Urinary bladder (tissue), 4 donors: ENCODE results near the gene TMEM255A. TPM values are rescaled to one million over a fixed set of nuclear protein-coding genes. Genes with fewer than 3 reads are reported as not detected.

ENCODE experiments used
- DNase-seq: peaks from one replicate; pipeline ENCODE4 v3.0.0-alpha.2; 2015; ENCODE audit errors: extremely low spot score
- H3K27ac ChIP-seq: one replicate; pipeline ENCODE4 v1.5.1; 2013; ENCODE audit warnings: low read depth, mild to moderate bottlenecking, moderate library complexity
- H3K36me3 ChIP-seq: one replicate; pipeline ENCODE4 v1.6.1; 2013; ENCODE audit warnings: mild to moderate bottlenecking, moderate library complexity; ENCODE audit not compliant: insufficient read depth
- H3K4me1 ChIP-seq: one replicate; pipeline ENCODE4 v1.6.1; 2013; ENCODE audit warnings: mild to moderate bottlenecking, moderate library complexity; ENCODE audit not compliant: insufficient read depth
- H3K4me3 ChIP-seq: one replicate; pipeline ENCODE4 v1.5.1; 2013; ENCODE audit warnings: low read depth, low read length
- WGBS: extraction: QIAGEN DNeasy Blood & Tissue Kit; methylation state at CpG from one replicate; pipeline ENCODE4 v1.1.7; 2013; 5-methylcytosine and 5-hydroxymethylcytosine counted together
- polyA plus RNA-seq: library from polyadenylated mRNA; stranded (reverse); fragments of 200-250 nt; gene quantifications from one replicate; pipeline ENCODE4 v1.2.3, GENCODE V29; 2013
- total RNA-seq: library from RNA; depleted of rRNA; stranded (reverse); fragments of >200 nt; gene quantifications from one replicate; pipeline ENCODE4 v1.2.3, GENCODE V29; 2014
- donor health status: healthy with polysubstance abuse.
- donor health status: healthy.

The TMEM255A gene
- total and polyA plus RNA-seq, 2 donors = 1.3 to 3.2 TPM

DNA sequence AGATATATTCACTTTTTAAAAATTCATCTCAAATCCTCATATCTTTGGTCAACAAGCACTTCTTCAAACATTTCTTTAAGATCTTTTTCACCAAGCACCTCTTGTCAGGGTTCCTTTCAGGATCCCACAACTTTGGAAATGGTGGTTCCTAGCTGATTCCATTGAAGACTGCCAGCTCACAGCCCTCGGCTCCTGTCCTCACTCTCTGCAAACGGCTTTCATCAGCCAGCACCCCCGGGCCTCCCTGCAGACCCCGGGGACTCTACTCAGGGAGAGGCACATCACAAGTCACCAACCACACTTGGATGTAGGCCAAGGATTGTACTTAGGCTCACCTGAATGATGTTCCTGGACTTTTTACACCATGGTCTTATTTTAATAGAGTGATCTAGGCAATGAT, 40.7 kb downstream of the TMEM255A start:
- WGBS = 83% methylated on average over 4 of the region's 4 CpGs
- no peaks in the 10 kb centered on the region for H3K4me1 ChIP-seq
- no peak overlapping the region for H3K4me3 ChIP-seq
- DNase-seq = no peak
- no peak overlapping the region for H3K27ac ChIP-seq
- no peaks in the 10 kb centered on the region for H3K36me3 ChIP-seq

DNA sequence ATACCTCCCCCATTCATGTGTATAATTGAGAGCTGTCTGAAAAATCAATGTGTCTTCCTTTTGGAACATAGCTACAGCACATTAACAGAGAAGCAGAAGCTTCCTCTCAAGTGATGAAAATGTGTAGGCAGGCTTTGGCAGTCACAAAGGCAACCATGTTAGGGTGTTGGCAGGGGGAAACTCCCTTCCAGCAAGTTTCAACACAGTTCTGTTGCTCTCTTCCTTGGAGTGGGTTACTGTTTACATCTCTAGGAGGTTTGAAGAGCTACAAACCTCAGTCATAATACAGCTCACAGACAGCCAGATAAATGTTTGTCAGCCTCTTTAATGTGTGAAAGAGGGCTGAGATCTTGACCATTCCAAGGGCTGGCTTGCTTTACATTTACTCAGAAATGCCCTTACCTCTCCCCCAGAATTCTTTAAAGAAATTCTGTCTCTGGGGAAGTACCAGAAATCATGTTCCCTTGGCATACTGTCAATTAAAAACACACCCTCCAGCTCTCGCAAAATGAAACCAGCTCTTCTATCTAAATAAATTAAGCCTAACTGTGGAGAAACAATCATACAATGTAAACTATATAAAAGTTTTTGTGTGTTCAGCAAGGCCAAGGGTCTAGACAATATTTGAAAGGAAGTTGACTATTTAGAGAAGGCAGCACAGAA, 41.8 kb downstream of the TMEM255A start:
- no peak overlapping the region for H3K4me3 ChIP-seq
- H3K36me3 ChIP-seq = no peaks in the 10 kb centered on the region
- 14% methylated on average over 1 of the region's 1 CpG for WGBS
- H3K4me1 ChIP-seq = no peaks in the 10 kb centered on the region
- no peak overlapping the region for H3K27ac ChIP-seq
- no peak for DNase-seq

DNA sequence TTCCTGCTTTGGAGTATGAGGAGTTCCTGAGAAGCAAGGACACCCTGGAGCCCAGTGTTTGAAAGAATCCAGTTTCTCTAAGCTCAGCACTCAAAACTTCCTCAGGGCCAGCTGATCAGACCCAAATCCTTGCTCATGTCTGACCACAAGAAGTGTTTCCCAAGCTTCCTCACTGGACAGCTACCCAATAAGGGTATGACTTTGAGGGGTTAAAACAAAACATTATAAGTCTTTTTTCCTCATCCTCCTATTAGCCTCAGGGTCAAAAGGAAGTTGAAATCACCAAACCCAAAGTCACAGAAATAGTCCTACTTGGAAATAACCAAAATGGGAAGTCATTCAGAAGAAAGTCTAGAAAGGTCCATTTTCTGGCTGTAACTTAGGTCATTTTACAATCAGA, 46.9 kb downstream of the TMEM255A start:
- Histone ChIP-seq H3K36me3 (no peaks in the 10 kb centered on the region), H3K4me3 (no peak overlapping the region), H3K4me1 (no peaks in the 10 kb centered on the region), H3K27ac (no peak overlapping the region)
- no peak for DNase-seq

DNA sequence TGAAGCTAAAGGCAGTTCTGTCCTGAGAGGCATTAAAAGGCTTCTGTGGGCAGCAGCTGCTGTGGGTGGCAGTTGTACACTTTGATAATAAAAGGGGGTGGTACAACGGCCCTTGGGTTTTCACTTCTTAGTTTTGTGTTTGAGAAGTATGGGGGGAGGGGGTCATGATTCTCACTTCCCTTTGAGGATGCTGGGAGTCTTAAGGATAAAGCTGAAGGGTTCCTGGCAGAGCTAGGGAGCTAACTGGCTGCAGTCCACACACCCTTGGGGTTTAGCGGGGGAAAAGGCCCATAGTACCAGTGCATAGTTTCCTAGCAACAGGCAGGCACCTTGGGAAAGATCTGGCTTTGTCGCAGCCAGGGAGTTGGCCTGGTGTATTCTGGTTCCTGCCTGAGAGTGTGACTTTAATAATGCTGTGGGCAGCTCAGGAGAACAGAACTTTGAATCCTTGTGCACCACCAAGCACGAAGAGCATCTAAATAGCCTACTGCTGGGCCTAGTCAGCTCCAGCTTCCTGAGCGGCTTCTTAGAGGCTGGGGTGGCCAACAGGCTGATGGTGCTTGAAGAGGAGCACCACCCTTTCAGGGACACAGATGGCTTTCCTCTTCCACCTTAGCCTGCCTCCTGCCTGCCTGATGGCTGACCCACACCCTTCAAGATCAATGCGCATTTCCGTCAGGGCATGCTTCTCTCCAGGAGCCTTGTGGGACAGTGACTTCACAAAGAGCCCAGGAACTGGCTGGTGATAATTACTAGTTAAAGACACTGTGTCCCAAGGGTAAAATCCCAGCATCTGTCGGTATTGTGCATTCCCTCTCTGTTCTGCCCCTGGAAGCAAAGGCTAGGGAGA, 48.2 kb downstream of the TMEM255A start:
- no peak overlapping the region for H3K4me3 ChIP-seq
- no peak for DNase-seq
- H3K4me1 ChIP-seq = no peaks in the 10 kb centered on the region
- no peak overlapping the region for H3K27ac ChIP-seq
- H3K36me3 ChIP-seq = no peaks in the 10 kb centered on the region
- WGBS = 80% methylated on average over 8 of the region's 8 CpGs

DNA sequence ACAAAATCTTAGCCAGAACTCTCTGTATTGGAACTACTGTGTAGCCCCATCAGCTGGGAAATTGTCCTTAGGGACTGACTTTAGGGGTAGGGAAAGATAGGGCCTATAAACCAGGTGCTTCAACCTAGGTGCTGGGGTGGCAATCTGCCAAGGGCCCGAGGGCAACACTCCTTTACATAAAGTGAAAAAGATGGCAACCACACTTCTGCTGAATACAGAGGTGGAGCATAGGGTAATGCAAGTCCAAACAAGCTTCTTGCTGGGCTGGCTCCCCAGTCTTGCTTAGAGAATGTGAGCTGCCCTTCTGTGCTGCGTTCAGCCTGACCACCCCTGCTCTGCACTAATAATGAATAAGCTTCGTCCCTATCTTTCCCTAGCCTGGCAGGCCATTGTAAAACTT, 50.9 kb downstream of the TMEM255A start:
- Histone ChIP-seq H3K27ac (no peak overlapping the region), H3K36me3 (no peaks in the 10 kb centered on the region), H3K4me1 (no peaks in the 10 kb centered on the region), H3K4me3 (no peak overlapping the region)
- no peak for DNase-seq
- 45% methylated on average over 3 of the region's 3 CpGs for whole genome bisulfite sequencing

DNA sequence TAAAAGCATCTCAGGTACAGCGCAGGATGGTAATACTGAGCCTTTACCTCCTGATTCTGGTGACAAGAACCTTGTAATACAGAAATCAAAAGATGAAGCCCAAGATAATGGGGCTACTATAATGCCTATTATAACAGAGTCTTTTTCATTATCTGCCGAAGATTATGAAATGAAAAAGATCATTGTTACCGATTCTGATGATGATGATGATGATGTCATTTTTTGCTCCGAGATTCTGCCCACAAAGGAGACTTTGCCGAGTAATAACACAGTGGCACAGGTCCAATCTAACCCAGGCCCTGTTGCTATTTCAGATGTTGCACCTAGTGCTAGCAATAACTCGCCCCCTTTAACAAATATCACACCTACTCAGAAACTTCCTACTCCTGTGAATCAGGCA, 57.5 kb downstream of the TMEM255A start:
- no peak overlapping the region for H3K27ac ChIP-seq
- no peak overlapping the region for H3K4me3 ChIP-seq
- no peak for DNase-seq
- 89% methylated on average over 6 of the region's 6 CpGs for WGBS
- no peaks in the 10 kb centered on the region for H3K36me3 ChIP-seq
- no peaks in the 10 kb centered on the region for H3K4me1 ChIP-seq

DNA sequence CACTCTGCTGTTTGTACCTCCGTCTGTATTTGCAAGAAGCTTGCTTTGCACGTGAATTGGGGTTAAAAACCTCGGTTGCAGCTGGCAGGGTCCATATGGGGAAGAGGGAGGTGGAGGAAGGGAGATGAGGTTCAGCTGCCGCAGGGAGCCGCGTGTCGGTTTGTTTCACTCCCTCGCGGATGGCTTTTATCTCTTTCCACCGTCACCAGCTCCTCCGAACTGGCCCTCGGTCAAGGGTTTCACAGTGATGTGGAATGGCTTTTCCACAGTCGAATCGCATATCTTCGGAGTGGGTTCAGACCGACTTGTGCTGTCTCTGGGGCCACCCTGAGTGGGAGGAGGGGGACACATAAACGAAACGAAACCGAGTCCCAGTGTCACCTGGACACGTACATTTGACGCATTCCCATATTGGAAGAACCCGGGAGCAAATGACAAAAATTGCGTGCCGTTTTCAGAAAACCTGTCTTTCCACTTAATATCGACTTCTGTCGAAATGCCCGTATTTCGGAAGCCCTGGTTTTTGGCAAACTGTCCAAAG, 59.7 kb downstream of the TMEM255A start:
- DNase-seq = no peak
- Histone ChIP-seq H3K36me3 (no peaks in the 10 kb centered on the region), H3K27ac (peak overlapping the region; percentile 91), H3K4me3 (peak overlapping the region; percentile 70), H3K4me1 (no peaks in the 10 kb centered on the region)
- WGBS = under 1% methylated on average over 28 of the region's 28 CpGs

DNA sequence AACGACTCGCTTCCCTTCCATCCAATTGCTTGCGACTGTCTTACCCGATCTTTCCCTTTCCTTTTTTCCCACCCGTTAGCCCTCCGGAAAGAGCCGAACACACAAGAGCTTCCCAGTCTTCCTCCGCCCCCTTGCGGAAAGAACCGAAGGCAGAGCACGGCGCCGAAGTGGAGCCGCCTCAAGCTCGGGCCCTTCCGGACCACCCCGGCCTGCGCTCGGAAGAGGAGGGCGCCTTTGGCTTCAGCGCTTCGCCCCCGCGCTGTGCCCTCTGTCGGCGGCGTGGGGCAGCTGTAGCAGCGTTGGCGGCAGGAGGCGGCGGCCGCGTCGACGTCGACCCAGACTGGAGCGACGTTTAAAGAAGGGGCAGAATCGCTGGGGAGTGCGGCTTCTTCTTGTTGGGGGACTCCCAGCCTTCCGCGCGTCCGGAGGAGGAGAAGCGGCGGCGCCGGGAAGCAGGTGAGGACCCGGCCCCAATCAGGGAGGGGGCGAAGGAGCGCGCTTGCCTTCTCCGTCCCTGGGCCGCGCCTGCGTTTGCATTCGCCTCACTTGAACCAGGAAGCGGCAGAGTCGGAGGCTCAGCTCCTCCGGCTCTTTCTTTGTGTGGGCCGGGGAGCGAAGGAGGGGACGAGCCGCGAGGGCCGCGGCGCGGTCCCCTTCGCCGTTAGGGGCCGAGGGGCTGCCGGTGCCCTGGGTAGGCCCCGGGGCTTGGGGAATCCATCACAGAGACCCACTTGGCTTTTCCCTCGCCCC, 60.6 kb downstream of the TMEM255A start, which contains the start of gene ZBTB33:
ZBTB33 (plus strand) TSS at position 291 of the 750 bp plus-strand sequence. CDS start 2,604 bp downstream, outside the sequence.
- Histone ChIP-seq H3K4me1 (no peaks in the 10 kb centered on the region), H3K36me3 (no peaks in the 10 kb centered on the region), H3K4me3 (peak within 1 kb of the TSS; percentile 70), H3K27ac (peak within 1 kb of the TSS; percentile 91)
- DNase-seq = peak; percentile 86
- WGBS = under 1% methylated on average over 72 of the region's 75 CpGs

DNA sequence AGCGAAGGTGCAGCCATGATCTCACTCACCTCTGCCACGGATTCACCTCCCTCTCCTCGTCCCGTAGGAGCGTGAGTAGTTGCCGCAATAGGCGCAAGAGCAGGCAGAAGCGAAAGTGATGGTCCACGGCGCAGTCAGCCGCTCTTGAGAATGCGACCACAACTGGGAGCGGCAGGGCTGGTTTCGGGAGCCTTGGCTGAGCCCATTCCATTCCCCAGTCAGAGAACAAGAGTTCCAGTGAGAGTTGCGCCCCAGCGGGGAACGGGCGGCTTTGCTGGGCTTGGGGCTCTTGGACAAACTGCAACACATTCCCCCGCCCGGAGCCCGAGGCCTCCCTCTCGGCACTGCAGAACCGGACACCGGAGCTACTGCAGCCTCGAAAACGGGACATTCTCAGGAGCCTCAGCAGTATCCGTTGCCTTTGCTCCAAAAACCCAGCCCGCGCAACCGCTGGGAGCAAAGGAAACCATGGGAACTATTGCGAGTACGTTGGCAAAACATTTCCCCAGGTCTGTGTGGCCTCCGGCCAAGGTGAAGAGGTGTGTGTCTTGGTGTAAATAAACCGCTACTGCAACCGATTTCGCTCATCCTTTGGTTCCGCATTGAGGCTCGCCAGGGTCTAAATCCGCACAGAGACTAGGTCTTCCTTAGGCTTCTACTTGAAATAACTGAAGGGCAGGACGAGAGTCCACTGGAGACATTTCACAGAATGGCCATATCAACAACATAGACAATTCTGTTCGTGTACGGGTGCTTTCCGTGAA, 66.3 kb downstream of the TMEM255A start:
- Histone ChIP-seq H3K4me3 (peak overlapping the region; percentile 75), H3K36me3 (no peaks in the 10 kb centered on the region), H3K27ac (peak overlapping the region; percentile 85), H3K4me1 (no peaks in the 10 kb centered on the region)
- under 1% methylated on average over 43 of the region's 43 CpGs for WGBS
- no peak for DNase-seq

DNA sequence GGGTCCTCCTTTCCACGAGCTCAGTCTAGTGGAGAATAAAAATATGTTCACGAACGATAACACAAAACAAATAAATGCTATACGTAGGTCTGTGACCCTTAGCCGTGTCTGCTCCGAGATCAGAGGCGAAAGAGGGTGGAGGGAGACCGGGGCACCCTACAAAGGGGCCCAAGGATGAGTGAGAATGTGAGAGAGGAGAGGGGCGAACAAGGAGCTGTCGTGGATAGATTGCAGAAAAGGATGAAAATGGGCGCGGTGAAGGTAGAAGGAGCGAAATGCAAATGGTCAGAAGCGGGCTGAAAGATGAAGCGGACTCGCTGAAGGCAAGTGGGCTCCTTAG, 66.9 kb downstream of the TMEM255A start:
- Histone ChIP-seq H3K27ac (peak overlapping the region; percentile 85), H3K4me1 (no peaks in the 10 kb centered on the region), H3K4me3 (peak overlapping the region; percentile 75), H3K36me3 (no peaks in the 10 kb centered on the region)
- WGBS = under 1% methylated on average over 16 of the region's 16 CpGs
- no peak for DNase-seq

DNA sequence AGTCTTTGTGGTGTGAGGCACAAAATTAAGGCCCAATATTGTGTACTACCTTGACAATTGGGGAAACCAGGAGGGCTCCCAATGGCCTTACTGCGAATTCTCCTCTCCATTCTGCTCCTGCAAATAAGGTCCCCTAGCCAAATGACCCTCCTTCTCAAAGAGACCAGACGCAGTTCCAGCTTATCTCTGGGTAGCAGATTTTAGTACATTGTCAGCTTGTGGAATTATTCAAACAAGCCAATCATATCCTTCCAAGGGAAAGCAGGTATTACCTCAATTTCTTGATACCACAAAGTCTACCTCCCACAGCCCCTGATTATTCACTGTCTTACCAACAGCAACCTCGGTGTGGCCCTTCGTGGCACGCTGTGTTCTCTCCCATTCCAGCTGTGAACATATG, 68.4 kb downstream of the TMEM255A start:
- Histone ChIP-seq H3K27ac (no peak overlapping the region), H3K4me3 (no peak overlapping the region), H3K4me1 (no peaks in the 10 kb centered on the region), H3K36me3 (no peaks in the 10 kb centered on the region)
- DNase-seq = no peak
- 78% methylated on average over 5 of the region's 5 CpGs for WGBS

DNA sequence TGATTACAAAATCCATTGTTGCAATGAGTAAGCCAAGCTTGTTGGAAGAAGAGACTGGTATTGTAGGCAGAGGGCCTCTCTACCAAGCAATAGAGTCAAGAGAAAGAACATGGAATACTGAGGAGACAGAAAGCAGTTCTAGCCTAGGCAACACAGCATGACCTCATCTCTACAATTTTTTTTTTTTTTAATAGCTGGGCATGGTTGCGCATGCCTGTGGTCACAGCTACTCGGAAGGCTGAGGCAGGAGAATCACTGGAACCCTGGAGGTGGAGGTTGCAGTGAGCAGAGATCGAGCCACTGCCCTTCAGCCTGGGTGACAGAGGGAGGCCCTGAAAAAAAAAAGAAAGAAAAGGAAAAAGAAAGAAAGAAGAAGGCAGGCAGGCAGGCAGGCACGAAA, 72.3 kb downstream of the TMEM255A start:
- no peak for DNase-seq
- Histone ChIP-seq H3K27ac (no peak overlapping the region), H3K4me3 (no peak overlapping the region), H3K36me3 (no peaks in the 10 kb centered on the region), H3K4me1 (no peaks in the 10 kb centered on the region)
- WGBS = 95% methylated on average over 4 of the region's 4 CpGs
